Gastrocnemius medialis (tissue), 4 donors: ENCODE results near the gene OPCML. TPM values are rescaled to one million over a fixed set of nuclear protein-coding genes. Genes with fewer than 3 reads are reported as not detected.

Experiments
- ATAC-seq, 2 donors: fragments of 150-250 bp; one replicate each; pipeline ENCODE4 v1.9.1; 2016
- DNase-seq, 2 donors: peaks; one replicate each; pipeline ENCODE4 v3.0.0-alpha.2; 2019
- H3K27ac ChIP-seq, 4 donors: fragments of 200-600 bp; sonication (generic); 1 replicate in 1 of 4; 2 replicates in 3 of 4; pipeline ENCODE4 v1.5.1; 2016 to 2018; ENCODE audit warnings: mild to moderate bottlenecking in 2 of 4, moderate library complexity in 1 of 4
- H3K27me3 ChIP-seq, 3 donors: fragments of 200-600 bp; sonication (generic) in 2 of 3; 1 replicate in 1 of 3; 2 replicates in 2 of 3; pipeline versions ENCODE4 v1.5.1 to v1.6.0; 2016 to 2019; ENCODE audit warnings: mild to moderate bottlenecking in 1 of 3, moderate library complexity in 1 of 3
- H3K36me3 ChIP-seq, 2 donors: fragments of 200-600 bp; sonication (generic) in 1 of 2; one replicate each; pipeline ENCODE4 v1.5.1; 2017 to 2018
- H3K4me1 ChIP-seq, 2 donors: fragments of 200-600 bp; sonication (generic) in 1 of 2; one replicate each; pipeline ENCODE4 v1.5.1; 2016 to 2017; ENCODE audit warnings: mild to moderate bottlenecking in 2 of 2
- H3K4me3 ChIP-seq, 4 donors: fragments of 200-600 bp; sonication (generic) in 3 of 4; 1 replicate in 1 of 4; 2 replicates in 3 of 4; pipeline ENCODE4 v1.5.1; 2016 to 2019; ENCODE audit warnings: mild to moderate bottlenecking in 2 of 4
- H3K9me3 ChIP-seq, 3 donors: fragments of 200-600 bp; sonication (generic) in 2 of 3; 1 replicate in 1 of 3; 2 replicates in 2 of 3; pipeline ENCODE4 v1.5.1; 2016 to 2019
- CTCF ChIP-seq, 5 experiments: fragments of 450-650 bp in 3 of 5; fragments of 200-600 bp in 2 of 5; sonication (generic) in 2 of 5; IDR thresholded peaks in 4 of 5; conservative IDR thresholded peaks in 1 of 5; 1 replicate in 4 of 5; 2 replicates in 1 of 5; pipeline ENCODE4 v1.5.1; 2016 to 2019; ENCODE audit warnings: antibody characterized with exemption in 5 of 5, mild to moderate bottlenecking in 3 of 5, moderate library complexity in 3 of 5
- POLR2A ChIP-seq, 2 donors: fragments of 450-650 bp; IDR thresholded peaks; one replicate each; pipeline ENCODE4 v1.6.1; 2017; ENCODE audit warnings: antibody characterized with exemption in 2 of 2, mild to moderate bottlenecking in 2 of 2, moderate library complexity in 2 of 2
- in situ Hi-C, 4 donors: fragments of 200-750 bp; cut with MboI; loops; one replicate each; pipeline versions ENCODE4 v1.15.0 to v1.8.0; 2017; ENCODE audit warnings: low sequenced_read_pairs in 4 of 4
- intact Hi-C: fragments of 100-400 bp; cut with DNase I; formaldehyde crosslinking; loops from one replicate; pipeline ENCODE4 v1.15.1; 2023; ENCODE audit warnings: low total_unique reads
- total RNA-seq, 4 donors: library from RNA; depleted of rRNA; stranded (reverse); fragments of >200 nt; gene quantifications; one replicate each; pipeline versions ENCODE4 v1.1.0 to v1.2.3, GENCODE V29; 2016

The OPCML gene
- total RNA-seq, 4 donors from 2014 or later: not detected

- TF ChIP-seq POLR2A (IDR thresholded peaks at IDR 0.05) (no peak), CTCF (IDR thresholded peaks at IDR 0.05 in 4 of 5, conservative IDR thresholded peaks at IDR 0.05 in 1 of 5) (peak in 4 of 5 experiments; percentile 33 to 73 (median 50))
- no peaks in the 10 kb centered on the region for H3K36me3 ChIP-seq
- H3K9me3 ChIP-seq: no peaks in the 10 kb centered on the region
- DNase-seq (no peak), ATAC-seq (no peak)
- no peak overlapping the region for H3K27ac ChIP-seq
- H3K4me1 ChIP-seq: no peaks in the 10 kb centered on the region
- intact Hi-C loops (no loop called here), in situ Hi-C loops (no loop called here)
- peaks cover 0 to 22% (median 11%) of the 10 kb centered on the region in 3 donors for H3K27me3 ChIP-seq
- no peak overlapping the region for H3K4me3 ChIP-seq
Measured at GRCh38 chr11:132941024-132941646, 591.2 kb downstream of the OPCML start.

DNA sequence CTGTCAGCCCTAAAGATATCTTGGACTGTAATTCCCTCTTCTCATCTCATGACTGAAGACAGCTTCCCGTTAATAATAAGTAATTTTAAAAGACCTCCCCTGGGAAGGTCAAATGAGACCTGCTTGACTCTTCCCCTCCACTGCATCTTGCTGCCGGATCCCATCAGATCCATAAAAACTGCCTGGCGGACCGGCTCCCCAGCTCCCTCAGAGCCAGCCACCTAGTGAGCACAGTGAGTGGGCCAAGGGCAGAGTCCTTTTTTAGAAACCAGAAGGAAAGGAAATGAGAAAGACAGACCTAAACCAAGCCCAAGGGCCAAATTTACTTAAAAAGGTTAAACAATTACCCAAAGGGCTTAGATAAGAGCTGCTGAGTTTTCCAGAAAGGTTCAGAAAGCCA is 595.3 kb downstream of the OPCML start:
- Histone ChIP-seq H3K9me3 (no peaks in the 10 kb centered on the region), H3K36me3 (no peaks in the 10 kb centered on the region), H3K27ac (no peak overlapping the region), H3K27me3 (peaks cover 0 to 7% (median 0%) of the 10 kb centered on the region in 3 donors), H3K4me3 (no peak overlapping the region), H3K4me1 (no peaks in the 10 kb centered on the region)
- in situ Hi-C loops: no loop called here
- ATAC-seq (no peak), DNase-seq (no peak)
- no peak for TF ChIP-seq CTCF (IDR thresholded peaks at IDR 0.05 in 4 of 5, conservative IDR thresholded peaks at IDR 0.05 in 1 of 5)
- TF ChIP-seq POLR2A (IDR thresholded peaks at IDR 0.05): no peak
- intact Hi-C loops: no loop called here

GRCh38 chr11:132935383-132935782 is 596.9 kb downstream of the OPCML start:
- Histone ChIP-seq H3K36me3 (no peaks in the 10 kb centered on the region), H3K27ac (no peak overlapping the region), H3K4me1 (no peaks in the 10 kb centered on the region), H3K4me3 (no peak overlapping the region), H3K9me3 (no peaks in the 10 kb centered on the region), H3K27me3 (no peaks in the 10 kb centered on the region)
- TF ChIP-seq POLR2A (IDR thresholded peaks at IDR 0.05): no peak
- no peak for TF ChIP-seq CTCF (IDR thresholded peaks at IDR 0.05 in 4 of 5, conservative IDR thresholded peaks at IDR 0.05 in 1 of 5)
- ATAC-seq (no peak), DNase-seq (no peak)
- in situ Hi-C loops (no loop called here), intact Hi-C loops (no loop called here)

- intact Hi-C loops: no loop called here
- Histone ChIP-seq H3K36me3 (no peaks in the 10 kb centered on the region), H3K27ac (no peak overlapping the region), H3K27me3 (no peaks in the 10 kb centered on the region), H3K9me3 (no peaks in the 10 kb centered on the region), H3K4me3 (no peak overlapping the region), H3K4me1 (no peaks in the 10 kb centered on the region)
- in situ Hi-C loops: no loop called here
- TF ChIP-seq POLR2A (IDR thresholded peaks at IDR 0.05) (no peak), CTCF (IDR thresholded peaks at IDR 0.05 in 4 of 5, conservative IDR thresholded peaks at IDR 0.05 in 1 of 5) (no peak)
- no peak for DNase-seq
- no peak for ATAC-seq
Measured at GRCh38 chr11:132933703-132934102, 598.6 kb downstream of the OPCML start.
